ENCODE measurements around the gene PRICKLE3.
"Not testable (repeated sequence)": the region's sequence is repeated elsewhere in the genome, so short reads cannot be mapped to it uniquely, and the experiment has no call there.

Gene PRICKLE3

DNA sequence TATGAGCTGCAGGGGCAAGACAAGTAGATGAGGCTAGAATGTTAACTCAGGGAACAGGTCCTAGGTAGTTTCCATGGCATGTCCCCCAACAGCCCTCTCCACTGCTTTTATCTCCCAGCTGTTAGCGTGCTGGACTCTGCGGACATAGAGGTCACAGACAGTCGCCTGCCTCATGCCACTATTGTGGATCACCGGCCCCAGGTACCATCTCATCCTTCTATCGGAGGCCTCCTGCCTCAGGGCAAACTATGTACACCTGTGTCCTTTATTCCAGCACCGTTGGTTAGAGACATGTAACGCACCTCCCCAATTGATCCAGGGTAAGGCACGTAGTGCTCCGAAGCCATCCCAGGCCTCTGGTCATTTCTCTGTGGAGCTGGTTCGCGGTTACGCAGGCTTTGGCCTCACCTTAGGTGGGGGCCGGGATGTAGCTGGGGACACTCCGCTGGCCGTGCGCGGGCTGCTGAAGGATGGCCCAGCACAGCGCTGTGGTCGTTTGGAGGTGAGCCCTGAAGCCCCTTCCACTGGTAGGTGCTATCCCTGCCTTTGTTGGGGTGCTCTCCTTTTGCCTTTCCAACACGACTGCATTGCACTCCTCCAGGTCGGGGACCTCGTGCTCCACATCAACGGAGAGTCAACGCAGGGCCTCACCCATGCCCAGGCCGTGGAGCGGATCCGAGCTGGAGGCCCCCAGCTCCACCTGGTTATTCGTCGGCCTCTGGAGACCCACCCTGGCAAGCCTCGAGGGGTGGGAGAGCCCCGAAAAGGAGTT is 21.4 kb downstream of the PRICKLE3 start:
- Mint-ChIP-seq H3K4me1 (ENCODE audit: low read depth) (peaks cover 24% of the 10 kb centered on the region), H3K4me3 (peak overlapping the region; percentile 78), H3K27ac (peak overlapping the region; percentile 83), H3K27me3 (ENCODE audit: low read depth) (no peaks in the 10 kb centered on the region), H3K9me3 (no peaks in the 10 kb centered on the region), H3K36me3 (ENCODE audit: low read depth) (no peaks in the 10 kb centered on the region)

DNA sequence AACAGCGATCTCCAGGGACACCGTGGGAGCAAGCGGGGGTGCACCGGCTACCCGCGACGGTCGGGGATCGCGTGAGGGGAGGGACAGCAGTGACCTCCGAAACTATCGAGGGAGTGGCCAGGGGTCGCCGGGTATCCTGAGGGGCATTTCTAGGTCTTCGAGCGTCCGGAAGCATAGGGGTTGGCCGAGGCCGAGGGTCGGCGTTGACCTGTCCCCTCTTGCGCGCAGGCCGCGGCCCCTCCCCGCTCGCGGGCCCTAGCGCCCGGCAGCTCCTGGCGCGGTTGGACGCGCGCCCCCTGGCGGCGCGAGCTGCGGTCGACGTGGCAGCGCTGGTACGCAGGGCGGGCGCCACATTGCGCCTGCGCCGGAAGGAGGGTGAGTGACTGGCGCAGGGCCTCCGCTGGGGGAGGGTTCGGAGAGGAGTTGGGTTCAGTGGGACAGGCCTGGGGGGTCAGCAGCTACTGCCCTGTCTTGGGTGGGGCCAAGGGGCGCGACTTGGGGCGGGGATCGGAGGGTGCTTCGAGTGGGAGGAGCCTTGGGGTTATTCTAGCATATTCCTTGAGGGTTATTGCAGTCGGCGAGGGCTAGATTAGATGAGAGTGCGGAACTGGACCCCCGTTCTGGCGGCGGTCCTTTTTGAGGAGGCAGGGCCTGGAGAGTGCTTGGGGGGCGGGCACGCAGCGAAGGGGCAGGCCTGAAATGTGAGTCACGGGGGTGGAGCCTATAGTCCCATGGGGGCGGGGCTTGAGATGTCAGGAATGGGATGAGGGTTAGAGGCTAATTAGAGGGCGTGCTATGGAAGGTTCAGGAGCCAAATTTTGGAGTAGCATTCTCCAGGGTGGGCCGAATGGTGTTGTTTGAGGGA is 22.4 kb downstream of the PRICKLE3 start:
- Mint-ChIP-seq H3K27ac (peak overlapping the region; percentile 83), H3K9me3 (no peaks in the 10 kb centered on the region), H3K4me1 (ENCODE audit: low read depth) (peaks cover 22% of the 10 kb centered on the region), H3K36me3 (ENCODE audit: low read depth) (no peaks in the 10 kb centered on the region), H3K4me3 (peak overlapping the region; percentile 78), H3K27me3 (ENCODE audit: low read depth) (no peaks in the 10 kb centered on the region)

DNA sequence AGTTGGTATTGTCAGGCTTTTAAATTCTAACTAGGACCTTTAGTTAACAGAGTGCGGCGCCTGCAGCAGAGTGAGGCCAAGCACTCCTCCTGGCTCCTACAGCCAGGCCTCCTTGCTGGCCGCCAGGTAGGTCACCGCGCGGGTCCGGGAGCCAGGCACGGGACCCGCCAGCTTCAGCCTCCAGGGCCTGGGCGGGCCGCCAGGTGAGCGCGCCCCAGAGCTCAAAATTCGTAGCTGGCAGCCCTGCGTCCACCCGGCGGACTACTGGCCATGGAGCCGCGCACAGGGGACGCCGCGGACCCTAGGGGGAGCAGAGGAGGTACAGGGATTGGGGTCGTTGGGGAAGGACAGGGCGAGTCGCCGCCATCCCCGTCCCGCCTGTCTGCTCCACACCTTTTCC is 23.6 kb downstream of the PRICKLE3 start, which contains the start of gene MAGIX:
MAGIX (plus strand) TSS at position 139 of the 400 bp plus-strand sequence; CDS start at position 271, 132 bp downstream.
- peaks cover 20% of the 10 kb centered on the region for H3K4me1 Mint-ChIP-seq (ENCODE audit: low read depth)
- no peaks in the 10 kb centered on the region for H3K27me3 Mint-ChIP-seq (ENCODE audit: low read depth)
- H3K27ac Mint-ChIP-seq = peak within 1 kb of the TSS; percentile 55
- no peaks in the 10 kb centered on the region for H3K9me3 Mint-ChIP-seq
- no peaks in the 10 kb centered on the region for H3K36me3 Mint-ChIP-seq (ENCODE audit: low read depth)
- peak within 1 kb of the TSS; percentile 63 for H3K4me3 Mint-ChIP-seq

DNA sequence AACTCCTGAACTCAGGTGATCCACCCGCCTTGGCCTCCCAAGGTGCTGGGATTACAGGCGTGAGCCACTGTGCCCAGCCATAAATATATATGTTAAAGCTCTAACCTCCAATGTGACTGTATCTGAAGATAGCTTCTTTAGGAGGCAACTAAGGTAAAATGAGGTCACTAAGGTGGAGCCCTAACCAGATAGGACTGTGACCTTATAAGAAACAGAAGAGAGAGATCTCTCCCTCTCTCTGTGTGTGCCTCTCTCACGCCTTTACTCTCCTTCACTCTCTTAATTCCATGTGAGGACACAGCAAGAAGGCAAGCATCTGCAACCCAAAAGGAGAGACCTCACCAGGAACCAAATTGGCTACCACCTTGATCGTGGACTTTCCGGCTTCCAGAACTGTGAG is 24.5 kb downstream of the PRICKLE3 start:
- Mint-ChIP-seq H3K27me3 (ENCODE audit: low read depth) (no peaks in the 10 kb centered on the region), H3K9me3 (no peaks in the 10 kb centered on the region), H3K4me1 (ENCODE audit: low read depth) (peaks cover 13% of the 10 kb centered on the region), H3K4me3 (no peak overlapping the region), H3K27ac (no peak overlapping the region), H3K36me3 (ENCODE audit: low read depth) (no peaks in the 10 kb centered on the region)

DNA sequence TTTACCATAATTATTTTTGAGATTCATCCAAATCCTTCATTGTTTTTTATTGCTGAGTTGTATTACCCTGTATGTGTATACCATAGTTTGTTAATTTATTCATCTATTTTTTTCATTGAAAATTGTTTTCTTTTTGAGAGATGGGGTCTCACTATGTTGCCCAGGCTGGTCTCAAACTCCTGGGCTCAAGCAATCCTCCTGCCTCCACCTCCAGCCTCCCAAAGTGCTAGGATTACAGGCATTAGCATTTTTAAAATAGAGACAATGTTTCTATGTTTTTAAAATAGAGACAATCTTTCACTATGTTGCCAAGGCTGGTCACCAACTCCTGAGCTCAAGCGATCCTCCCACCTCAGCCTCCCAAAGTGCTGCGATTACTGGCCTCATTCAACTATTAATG is 25.3 kb downstream of the PRICKLE3 start:
- H3K9me3 Mint-ChIP-seq = no peaks in the 10 kb centered on the region
- no peaks in the 10 kb centered on the region for H3K36me3 Mint-ChIP-seq (ENCODE audit: low read depth)
- H3K4me3 Mint-ChIP-seq = no peak overlapping the region
- H3K4me1 Mint-ChIP-seq (ENCODE audit: low read depth) = peaks cover 10% of the 10 kb centered on the region
- H3K27me3 Mint-ChIP-seq (ENCODE audit: low read depth) = no peaks in the 10 kb centered on the region
- H3K27ac Mint-ChIP-seq = no peak overlapping the region

DNA sequence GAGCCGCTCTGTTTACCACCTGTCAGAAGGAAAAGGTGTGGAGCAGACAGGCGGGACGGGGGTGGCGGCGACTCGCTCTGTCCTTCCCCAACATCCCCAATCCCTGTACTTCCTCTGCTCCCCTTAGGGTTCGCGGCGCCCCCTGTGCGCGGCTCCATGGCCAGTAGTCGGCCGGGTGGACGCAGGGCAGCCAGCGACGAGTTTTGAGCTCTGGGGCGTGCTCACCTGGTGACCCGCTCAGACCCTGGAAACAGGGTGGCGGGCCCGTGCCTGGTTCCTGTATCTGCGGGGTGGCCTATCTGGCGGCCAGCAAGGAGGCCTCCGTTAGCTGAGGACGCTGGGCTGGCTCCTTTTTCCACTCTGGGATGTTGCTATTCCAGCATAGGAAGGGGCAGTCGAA is 29.0 kb downstream of the PRICKLE3 start:
- Mint-ChIP-seq H3K36me3 (ENCODE audit: low read depth) (no peaks in the 10 kb centered on the region), H3K9me3 (no peaks in the 10 kb centered on the region), H3K27me3 (ENCODE audit: low read depth) (no peaks in the 10 kb centered on the region), H3K27ac (no peak overlapping the region), H3K4me1 (ENCODE audit: low read depth) (peaks cover 14% of the 10 kb centered on the region), H3K4me3 (no peak overlapping the region)

DNA sequence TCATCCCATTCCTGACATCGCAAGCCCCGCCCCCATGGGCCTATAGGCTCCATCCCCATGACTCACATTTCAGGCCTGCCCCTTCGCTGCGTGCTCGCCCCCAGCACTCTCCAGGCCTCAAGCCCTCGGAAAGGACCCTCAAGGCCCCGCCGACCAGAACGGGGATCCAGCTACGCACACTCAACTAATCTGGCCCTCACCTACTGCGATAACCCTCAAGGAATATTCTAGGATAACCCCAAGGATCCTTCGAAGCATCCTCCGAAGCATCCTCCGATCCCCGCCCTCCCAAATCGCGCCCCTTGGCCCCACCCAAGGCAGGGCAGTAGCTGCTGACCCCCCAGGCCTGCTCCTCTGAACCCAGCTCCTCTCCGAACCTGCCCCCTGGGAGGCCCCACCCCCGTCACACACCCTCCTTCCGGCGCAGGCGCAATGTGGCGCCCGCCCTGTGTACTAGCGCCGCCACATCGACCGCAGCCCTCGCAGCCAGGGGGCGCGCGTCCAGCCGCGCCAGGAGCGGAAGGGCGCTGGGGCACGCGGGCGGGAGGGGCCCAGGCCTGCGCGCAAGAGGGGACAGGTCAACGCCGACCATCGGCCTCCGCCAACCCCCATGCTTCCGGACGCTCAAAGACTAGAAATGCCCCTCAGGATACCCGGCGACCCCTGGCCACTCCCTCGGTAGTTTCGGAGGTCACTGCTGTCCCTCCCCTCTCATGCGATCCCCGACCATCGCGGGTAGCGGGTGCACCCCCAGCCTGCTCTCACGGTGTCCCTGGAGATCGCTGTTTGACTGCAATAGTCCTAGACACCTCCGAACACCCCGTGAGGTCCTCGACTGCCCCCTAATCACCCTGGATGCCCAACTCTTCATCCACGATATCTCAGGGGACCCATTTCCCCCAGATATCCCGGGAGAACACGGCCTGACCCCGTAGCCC is 30.0 kb downstream of the PRICKLE3 start:
- Mint-ChIP-seq H3K36me3 (ENCODE audit: low read depth) (no peaks in the 10 kb centered on the region), H3K27me3 (ENCODE audit: low read depth) (no peaks in the 10 kb centered on the region), H3K4me1 (ENCODE audit: low read depth) (peaks cover 14% of the 10 kb centered on the region), H3K4me3 (peak overlapping the region; percentile 92), H3K27ac (peak overlapping the region; percentile 92), H3K9me3 (no peaks in the 10 kb centered on the region)

DNA sequence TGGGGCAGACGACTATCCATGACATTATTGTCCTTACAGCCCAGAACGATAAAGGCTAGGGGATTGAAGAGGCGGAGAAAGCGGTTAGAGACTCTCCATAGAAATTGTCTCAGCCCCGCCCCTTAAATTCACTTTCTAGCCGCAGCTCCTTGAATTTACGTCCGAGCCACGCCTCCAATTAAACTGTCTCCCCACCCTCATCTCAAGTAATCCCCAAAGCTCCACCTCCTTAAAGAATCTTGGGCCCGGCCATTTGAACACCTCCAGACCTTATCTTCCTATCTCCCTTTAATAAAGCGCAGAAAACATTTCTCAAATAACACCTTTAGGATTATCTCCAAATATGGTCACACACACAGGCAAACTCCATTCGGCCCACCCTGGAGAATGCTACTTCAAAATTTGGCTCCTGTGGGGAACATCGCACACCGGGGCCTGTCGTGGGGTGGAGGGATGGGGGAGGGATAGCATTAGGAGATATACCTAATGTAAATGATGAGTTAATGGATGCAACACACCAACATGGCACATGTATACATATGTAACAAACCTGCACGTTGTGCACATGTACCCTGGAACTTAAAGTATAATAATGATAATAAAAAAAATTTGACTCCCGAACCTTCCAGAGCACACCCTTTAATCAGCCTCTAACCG is 30.8 kb downstream of the PRICKLE3 start:
- no peaks in the 10 kb centered on the region for H3K9me3 Mint-ChIP-seq
- peak overlapping the region; percentile 92 for H3K4me3 Mint-ChIP-seq
- H3K36me3 Mint-ChIP-seq (ENCODE audit: low read depth) = no peaks in the 10 kb centered on the region
- no peaks in the 10 kb centered on the region for H3K27me3 Mint-ChIP-seq (ENCODE audit: low read depth)
- peak overlapping the region; percentile 92 for H3K27ac Mint-ChIP-seq
- peaks cover 14% of the 10 kb centered on the region for H3K4me1 Mint-ChIP-seq (ENCODE audit: low read depth)

DNA sequence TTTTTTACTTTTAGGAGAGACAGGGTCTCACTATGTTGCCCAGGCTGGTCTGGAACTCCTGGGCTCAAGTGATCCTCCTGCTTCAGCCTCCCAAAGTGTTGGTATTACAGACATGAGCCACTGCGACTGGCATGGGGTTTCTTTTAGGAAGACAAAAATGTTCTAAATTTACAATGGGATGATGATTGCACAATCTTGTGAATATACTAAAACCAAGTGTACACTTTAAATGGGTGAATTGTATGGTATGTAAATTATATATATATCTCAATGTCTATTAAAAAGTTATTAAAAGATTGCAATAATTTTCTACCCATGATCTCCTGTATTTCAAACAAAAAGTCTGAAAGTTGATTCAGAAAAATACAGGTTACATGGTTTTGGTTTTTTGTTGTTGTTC is 32.7 kb downstream of the PRICKLE3 start:
- H3K4me3 Mint-ChIP-seq = no peak overlapping the region
- H3K9me3 Mint-ChIP-seq = no peaks in the 10 kb centered on the region
- no peaks in the 10 kb centered on the region for H3K36me3 Mint-ChIP-seq (ENCODE audit: low read depth)
- peaks cover 14% of the 10 kb centered on the region for H3K4me1 Mint-ChIP-seq (ENCODE audit: low read depth)
- H3K27me3 Mint-ChIP-seq (ENCODE audit: low read depth) = no peaks in the 10 kb centered on the region
- H3K27ac Mint-ChIP-seq = no peak overlapping the region

DNA sequence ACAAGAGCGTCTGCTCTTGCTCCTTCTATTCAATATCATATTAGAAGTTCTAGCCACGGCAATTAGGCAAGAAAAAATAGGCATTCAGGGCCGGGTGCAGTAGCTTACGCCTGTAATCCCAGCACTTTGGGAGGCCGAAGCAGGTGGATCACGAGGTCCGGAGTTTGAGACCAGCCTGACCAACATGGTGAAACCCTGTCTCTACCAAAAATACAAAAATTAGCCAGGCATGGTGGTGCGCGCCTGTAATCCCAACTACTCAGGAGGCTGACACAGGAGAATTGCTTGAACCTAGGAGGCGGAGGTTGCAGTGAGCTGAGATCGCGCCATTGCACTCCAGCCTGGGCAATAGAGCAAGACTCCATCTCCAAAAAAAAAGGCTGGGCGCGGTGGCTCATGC is 36.9 kb downstream of the PRICKLE3 start:
- H3K27me3 Mint-ChIP-seq (ENCODE audit: low read depth); H3K9me3 Mint-ChIP-seq; H3K4me3 Mint-ChIP-seq; H3K36me3 Mint-ChIP-seq (ENCODE audit: low read depth); H3K4me1 Mint-ChIP-seq (ENCODE audit: low read depth); H3K27ac Mint-ChIP-seq: not testable (repeated sequence)

DNA sequence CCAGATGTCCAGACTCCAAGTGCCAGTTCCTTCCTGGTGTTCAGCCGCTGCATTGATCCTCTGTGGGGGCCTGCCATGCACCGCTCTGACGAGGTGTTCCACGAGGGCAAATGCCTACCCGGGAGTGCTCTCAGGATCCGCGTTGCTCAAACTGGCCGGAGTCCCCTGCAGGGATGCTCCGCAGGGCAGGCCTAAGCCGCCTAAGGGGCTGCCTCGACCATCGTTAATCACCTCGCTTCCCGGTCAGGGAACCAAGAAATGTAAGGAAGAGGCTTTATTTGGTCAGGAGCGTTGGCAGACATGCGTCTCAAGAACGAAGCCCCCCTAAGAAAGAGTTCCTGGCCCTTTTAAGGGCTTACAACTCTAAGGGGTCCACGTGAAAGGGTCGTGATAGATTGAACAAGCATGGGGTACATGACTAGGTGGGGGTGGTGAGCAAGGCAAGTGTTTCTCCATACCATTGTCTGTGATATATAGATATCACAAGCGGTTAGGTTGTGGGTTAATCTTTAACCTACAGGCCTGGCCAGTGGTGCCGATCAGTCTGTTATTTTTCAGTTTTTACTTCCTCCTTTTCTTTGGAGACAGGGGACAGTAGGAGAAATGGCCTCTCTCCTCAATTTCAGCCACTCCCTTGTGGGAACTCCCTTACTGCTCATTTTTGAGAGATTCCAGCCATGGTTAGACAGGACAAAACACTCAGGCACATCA is 37.6 kb downstream of the PRICKLE3 start:
- H3K27ac Mint-ChIP-seq; H3K4me3 Mint-ChIP-seq; H3K36me3 Mint-ChIP-seq (ENCODE audit: low read depth); H3K9me3 Mint-ChIP-seq; H3K4me1 Mint-ChIP-seq (ENCODE audit: low read depth); H3K27me3 Mint-ChIP-seq (ENCODE audit: low read depth): not testable (repeated sequence)

DNA sequence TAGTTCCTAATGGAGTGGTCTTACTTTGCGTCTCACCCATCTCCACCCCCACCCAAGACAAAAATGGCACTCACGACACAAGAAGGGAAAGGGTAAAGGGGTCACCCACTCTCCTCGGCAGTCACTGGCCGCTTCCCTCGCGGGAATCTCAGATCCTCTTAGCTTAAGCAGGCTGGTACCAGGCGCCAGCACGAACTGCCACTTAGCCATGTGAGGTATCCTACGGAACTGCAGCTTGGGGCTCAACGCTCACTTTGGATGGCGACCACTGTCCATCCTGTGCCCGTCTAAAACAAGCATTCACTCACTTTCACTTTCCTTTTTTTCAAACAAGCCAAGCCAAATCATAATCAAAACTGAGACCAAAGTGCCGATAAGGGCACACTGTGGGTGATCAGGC is 38.2 kb downstream of the PRICKLE3 start:
- Mint-ChIP-seq H3K27ac (no peak overlapping the region), H3K36me3 (ENCODE audit: low read depth) (no peaks in the 10 kb centered on the region), H3K4me1 (ENCODE audit: low read depth) (no peaks in the 10 kb centered on the region), H3K4me3 (no peak overlapping the region), H3K9me3 (no peaks in the 10 kb centered on the region), H3K27me3 (ENCODE audit: low read depth) (no peaks in the 10 kb centered on the region)

DNA sequence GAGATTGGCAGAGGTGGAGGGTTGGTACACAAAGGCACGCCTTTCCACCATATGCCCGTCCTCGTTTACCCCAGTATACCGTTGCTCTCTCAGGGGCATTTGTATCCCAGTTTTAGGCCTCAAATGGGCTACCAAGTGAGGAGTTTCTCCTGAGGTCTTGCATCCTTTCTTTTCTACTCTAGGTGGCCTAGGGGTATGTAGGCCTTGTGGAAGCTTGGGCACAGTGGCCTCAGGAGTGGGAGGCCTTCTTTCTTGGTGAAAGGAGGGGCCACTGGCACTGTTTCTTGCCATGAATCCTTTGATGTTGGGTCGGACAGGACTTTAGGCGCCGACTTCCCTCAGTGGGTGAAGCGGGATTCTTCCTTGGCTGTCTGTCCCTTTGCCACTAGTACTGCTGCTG is 38.9 kb downstream of the PRICKLE3 start:
- Mint-ChIP-seq H3K27ac (no peak overlapping the region), H3K27me3 (ENCODE audit: low read depth) (no peaks in the 10 kb centered on the region), H3K9me3 (no peaks in the 10 kb centered on the region), H3K4me1 (ENCODE audit: low read depth) (no peaks in the 10 kb centered on the region), H3K4me3 (no peak overlapping the region), H3K36me3 (ENCODE audit: low read depth) (no peaks in the 10 kb centered on the region)
